ENCODE measurements around the gene CLDN22.
"Not testable (repeated sequence)": the region's sequence is repeated elsewhere in the genome, so short reads cannot be mapped to it uniquely, and the experiment has no call there.

GRCh38 chr4:183326387-183326786, 6.3 kb upstream of the CLDN22 start:
- TF ChIP-seq CTCF (IDR thresholded peaks at IDR 0.05; ENCODE audit: insufficient read depth, low read length); GABPA (IDR thresholded peaks at IDR 0.05; ENCODE audit: low read depth): not testable (repeated sequence)

Data from HL-60 (cell line).